ENCODE data around the gene PHF14. TPM values are rescaled to one million over a fixed set of nuclear protein-coding genes. Genes with fewer than 3 reads are reported as not detected.

PHF14 gene
- total and polyA plus RNA-seq, 10 donors = 18.9 to 59.1 (median 37.7) TPM

GRCh38 chr7:11039974-11040373 is 66.3 kb downstream of the PHF14 start:
- Histone ChIP-seq H3K9me3 (no peaks in the 10 kb centered on the region), H3K4me3 (no peak overlapping the region), H3K27ac (no peak overlapping the region), H3K4me1 (no peaks in the 10 kb centered on the region), H3K27me3 (replicated peaks in 1 of 7) (no peaks in the 10 kb centered on the region), H3K36me3 (peaks cover 0 to 98% (median 20%) of the 10 kb centered on the region in 6 donors)
- intact Hi-C loops (cut with DNase I; ENCODE audit: low total_unique reads) = no loop called here
- TF ChIP-seq POLR2AphosphoS5 (IDR thresholded peaks at IDR 0.05) (no peak), POLR2A (IDR thresholded peaks at IDR 0.05) (no peak)
- TF ChIP-seq, protein P1, sequence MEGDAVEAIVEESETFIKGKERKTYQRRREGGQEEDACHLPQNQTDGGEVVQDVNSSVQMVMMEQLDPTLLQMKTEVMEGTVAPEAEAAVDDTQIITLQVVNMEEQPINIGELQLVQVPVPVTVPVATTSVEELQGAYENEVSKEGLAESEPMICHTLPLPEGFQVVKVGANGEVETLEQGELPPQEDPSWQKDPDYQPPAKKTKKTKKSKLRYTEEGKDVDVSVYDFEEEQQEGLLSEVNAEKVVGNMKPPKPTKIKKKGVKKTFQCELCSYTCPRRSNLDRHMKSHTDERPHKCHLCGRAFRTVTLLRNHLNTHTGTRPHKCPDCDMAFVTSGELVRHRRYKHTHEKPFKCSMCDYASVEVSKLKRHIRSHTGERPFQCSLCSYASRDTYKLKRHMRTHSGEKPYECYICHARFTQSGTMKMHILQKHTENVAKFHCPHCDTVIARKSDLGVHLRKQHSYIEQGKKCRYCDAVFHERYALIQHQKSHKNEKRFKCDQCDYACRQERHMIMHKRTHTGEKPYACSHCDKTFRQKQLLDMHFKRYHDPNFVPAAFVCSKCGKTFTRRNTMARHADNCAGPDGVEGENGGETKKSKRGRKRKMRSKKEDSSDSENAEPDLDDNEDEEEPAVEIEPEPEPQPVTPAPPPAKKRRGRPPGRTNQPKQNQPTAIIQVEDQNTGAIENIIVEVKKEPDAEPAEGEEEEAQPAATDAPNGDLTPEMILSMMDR (IDR thresholded peaks at IDR 0.05 in 8 of 11, conservative IDR thresholded peaks at IDR 0.05 in 3 of 11) = no peak
- DNase-seq = no peak

GRCh38 chr7:11054033-11054432 is 80.4 kb downstream of the PHF14 start:
- no peaks in the 10 kb centered on the region for H3K9me3 ChIP-seq
- H3K27ac ChIP-seq = no peak overlapping the region
- 94 to 100% (median 96%) methylated on average over 2 of the region's 2 CpGs for WGBS, 5 donors
- DNase-seq = no peak
- intact Hi-C loops (cut with DNase I; ENCODE audit: low total_unique reads) = no loop called here
- no peaks in the 10 kb centered on the region for H3K4me1 ChIP-seq
- peaks cover 0 to 70% (median 23%) of the 10 kb centered on the region in 6 donors for H3K36me3 ChIP-seq
- no peak overlapping the region for H3K4me3 ChIP-seq
- no peak for TF ChIP-seq POLR2A (IDR thresholded peaks at IDR 0.05)
- TF ChIP-seq, protein P1 (IDR thresholded peaks at IDR 0.05 in 8 of 11, conservative IDR thresholded peaks at IDR 0.05 in 3 of 11) = no peak
- no peak for TF ChIP-seq POLR2AphosphoS5 (IDR thresholded peaks at IDR 0.05)
- H3K27me3 ChIP-seq (replicated peaks in 1 of 7) = no peaks in the 10 kb centered on the region

DNA sequence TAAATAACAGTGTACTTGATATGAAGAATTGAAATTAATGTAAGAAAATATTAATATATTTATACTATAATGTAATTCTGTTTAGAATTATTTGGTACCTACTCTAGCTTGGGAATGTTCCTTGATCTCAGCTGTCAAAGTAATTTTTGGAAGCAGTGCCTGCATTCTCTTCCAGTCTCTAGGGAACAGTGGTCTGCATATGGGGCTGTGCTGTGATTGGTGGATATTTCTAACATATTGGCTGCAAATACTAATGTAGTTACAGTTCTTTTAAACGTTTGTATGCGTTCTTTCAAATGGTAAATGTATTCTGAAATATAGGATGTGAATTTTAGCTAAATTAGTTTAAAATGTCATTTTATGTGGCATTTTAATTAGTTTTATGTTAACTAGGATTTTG is 87.2 kb downstream of the PHF14 start:
- H3K4me1 ChIP-seq = no peaks in the 10 kb centered on the region
- TF ChIP-seq POLR2A (IDR thresholded peaks at IDR 0.05) (no peak), POLR2AphosphoS5 (IDR thresholded peaks at IDR 0.05) (no peak)
- TF ChIP-seq, protein P1 (IDR thresholded peaks at IDR 0.05 in 8 of 11, conservative IDR thresholded peaks at IDR 0.05 in 3 of 11) = no peak
- no peaks in the 10 kb centered on the region for H3K27me3 ChIP-seq (replicated peaks in 1 of 7)
- 61 to 88% (median 73%) methylated on average over 2 of the region's 2 CpGs for WGBS, 5 donors
- H3K36me3 ChIP-seq = peaks cover 0 to 70% (median 12%) of the 10 kb centered on the region in 6 donors
- intact Hi-C loops (cut with DNase I; ENCODE audit: low total_unique reads) = no loop called here
- H3K9me3 ChIP-seq = no peaks in the 10 kb centered on the region
- no peak overlapping the region for H3K4me3 ChIP-seq
- H3K27ac ChIP-seq = no peak overlapping the region
- no peak for DNase-seq

GRCh38 chr7:11062110-11062509 is 88.4 kb downstream of the PHF14 start:
- no peaks in the 10 kb centered on the region for H3K27me3 ChIP-seq (replicated peaks in 1 of 7)
- TF ChIP-seq POLR2AphosphoS5 (IDR thresholded peaks at IDR 0.05) (no peak), POLR2A (IDR thresholded peaks at IDR 0.05) (no peak)
- TF ChIP-seq, protein P1 (IDR thresholded peaks at IDR 0.05 in 8 of 11, conservative IDR thresholded peaks at IDR 0.05 in 3 of 11) = no peak
- H3K36me3 ChIP-seq = peaks cover 0 to 66% (median 11%) of the 10 kb centered on the region in 6 donors
- H3K4me1 ChIP-seq = no peaks in the 10 kb centered on the region
- intact Hi-C loops (cut with DNase I; ENCODE audit: low total_unique reads) = no loop called here
- DNase-seq = no peak
- no peaks in the 10 kb centered on the region for H3K9me3 ChIP-seq
- no peak overlapping the region for H3K4me3 ChIP-seq
- no peak overlapping the region for H3K27ac ChIP-seq

All from spleen (tissue), 11 donors.